ENCODE results near the gene TMEM259.

DNA sequence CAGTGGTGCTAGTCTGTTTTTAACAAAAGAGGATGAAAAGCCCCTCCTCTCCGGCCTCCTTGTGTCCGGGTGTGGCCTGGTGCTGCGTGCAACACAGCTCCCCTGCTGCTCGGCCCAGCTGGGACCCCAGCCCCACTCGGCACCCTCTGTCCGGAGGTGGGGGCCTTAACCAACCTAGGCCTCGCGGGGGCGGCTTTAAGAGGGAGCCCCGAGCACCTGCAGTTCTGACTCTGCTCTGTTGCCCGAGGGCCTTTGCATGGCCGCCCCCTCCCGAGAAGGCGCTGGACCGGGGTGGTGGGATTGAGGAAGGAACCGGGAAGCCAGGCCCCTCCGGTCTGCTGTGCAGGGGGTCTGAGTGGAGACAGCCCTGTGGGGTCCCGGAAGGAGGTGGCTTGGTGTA, 26.4 kb downstream of the TMEM259 start:
- TF ChIP-seq, protein P1, sequence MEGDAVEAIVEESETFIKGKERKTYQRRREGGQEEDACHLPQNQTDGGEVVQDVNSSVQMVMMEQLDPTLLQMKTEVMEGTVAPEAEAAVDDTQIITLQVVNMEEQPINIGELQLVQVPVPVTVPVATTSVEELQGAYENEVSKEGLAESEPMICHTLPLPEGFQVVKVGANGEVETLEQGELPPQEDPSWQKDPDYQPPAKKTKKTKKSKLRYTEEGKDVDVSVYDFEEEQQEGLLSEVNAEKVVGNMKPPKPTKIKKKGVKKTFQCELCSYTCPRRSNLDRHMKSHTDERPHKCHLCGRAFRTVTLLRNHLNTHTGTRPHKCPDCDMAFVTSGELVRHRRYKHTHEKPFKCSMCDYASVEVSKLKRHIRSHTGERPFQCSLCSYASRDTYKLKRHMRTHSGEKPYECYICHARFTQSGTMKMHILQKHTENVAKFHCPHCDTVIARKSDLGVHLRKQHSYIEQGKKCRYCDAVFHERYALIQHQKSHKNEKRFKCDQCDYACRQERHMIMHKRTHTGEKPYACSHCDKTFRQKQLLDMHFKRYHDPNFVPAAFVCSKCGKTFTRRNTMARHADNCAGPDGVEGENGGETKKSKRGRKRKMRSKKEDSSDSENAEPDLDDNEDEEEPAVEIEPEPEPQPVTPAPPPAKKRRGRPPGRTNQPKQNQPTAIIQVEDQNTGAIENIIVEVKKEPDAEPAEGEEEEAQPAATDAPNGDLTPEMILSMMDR (IDR thresholded peaks at IDR 0.05) = no peak
- no peak for TF ChIP-seq EZH2 (IDR thresholded peaks at IDR 0.05; ENCODE audit: borderline replicate concordance, insufficient read depth, low read depth, low read length, poor library complexity, severe bottlenecking)
